ENCODE data around the gene CACNA1A.
"Not testable (repeated sequence)": the region's sequence is repeated elsewhere in the genome, so short reads cannot be mapped to it uniquely, and the experiment has no call there.

The CACNA1A gene

GRCh38 chr19:13373599-13373998 lies 132.7 kb downstream of the CACNA1A start:
- no peak for TF ChIP-seq CTCF (IDR thresholded peaks at IDR 0.05; ENCODE audit: low read length, missing control alignments)
- no peak for DNase-seq (ENCODE audit: low read depth)

GRCh38 chr19:13370948-13371347 lies 135.3 kb downstream of the CACNA1A start:
- H3K4me3 ChIP-seq (replicated peaks; ENCODE audit: low read depth, low read length), result no peak overlapping the region
- DNase-seq (ENCODE audit: low read depth), result no peak
- TF ChIP-seq CTCF (IDR thresholded peaks at IDR 0.05; ENCODE audit: low read length, missing control alignments), result no peak

More at GRCh38 chr19:13373599-13373998, 132.7 kb downstream of the CACNA1A start:
- H3K4me3 ChIP-seq (replicated peaks; ENCODE audit: low read depth, low read length), result no peak overlapping the region

- peak; percentile 54 for DNase-seq (ENCODE audit: low read depth)
- H3K4me3 ChIP-seq (replicated peaks; ENCODE audit: low read depth, low read length), result no peak overlapping the region
- peak; percentile 60 for TF ChIP-seq CTCF (IDR thresholded peaks at IDR 0.05; ENCODE audit: low read length, missing control alignments)
Measured at GRCh38 chr19:13366529-13367143, 139.6 kb downstream of the CACNA1A start.

- no peak for TF ChIP-seq CTCF (IDR thresholded peaks at IDR 0.05; ENCODE audit: low read length, missing control alignments)
- no peak for DNase-seq (ENCODE audit: low read depth)
- H3K4me3 ChIP-seq (replicated peaks; ENCODE audit: low read depth, low read length), result no peak overlapping the region
Measured at GRCh38 chr19:13363954-13364353, 142.3 kb downstream of the CACNA1A start.

- no peak for DNase-seq (ENCODE audit: low read depth)
- TF ChIP-seq CTCF (IDR thresholded peaks at IDR 0.05; ENCODE audit: low read length, missing control alignments), result no peak
- no peak overlapping the region for H3K4me3 ChIP-seq (replicated peaks; ENCODE audit: low read depth, low read length)
Measured at GRCh38 chr19:13363245-13363644, 143.0 kb downstream of the CACNA1A start.

- no peak for TF ChIP-seq CTCF (IDR thresholded peaks at IDR 0.05; ENCODE audit: low read length, missing control alignments)
- H3K4me3 ChIP-seq (replicated peaks; ENCODE audit: low read depth, low read length), result no peak overlapping the region
- no peak for DNase-seq (ENCODE audit: low read depth)
Measured at GRCh38 chr19:13362668-13363067, 143.6 kb downstream of the CACNA1A start.

- not testable (repeated sequence) for H3K4me3 ChIP-seq (replicated peaks; ENCODE audit: low read depth, low read length)
Measured at GRCh38 chr19:13361726-13362125, 144.6 kb downstream of the CACNA1A start.

More at GRCh38 chr19:13361726-13362125, 144.6 kb downstream of the CACNA1A start:
- not testable (repeated sequence) for DNase-seq (ENCODE audit: low read depth)
